ENCODE measurements around the gene RBM20. TPM values are rescaled to one million over a fixed set of nuclear protein-coding genes. Genes with fewer than 3 reads are reported as not detected.

RBM20 gene
- total and polyA plus RNA-seq, 2 of the 4 experiments (the other 2 are of a cell fraction), result under 0.01 to 0.15 TPM

DNA sequence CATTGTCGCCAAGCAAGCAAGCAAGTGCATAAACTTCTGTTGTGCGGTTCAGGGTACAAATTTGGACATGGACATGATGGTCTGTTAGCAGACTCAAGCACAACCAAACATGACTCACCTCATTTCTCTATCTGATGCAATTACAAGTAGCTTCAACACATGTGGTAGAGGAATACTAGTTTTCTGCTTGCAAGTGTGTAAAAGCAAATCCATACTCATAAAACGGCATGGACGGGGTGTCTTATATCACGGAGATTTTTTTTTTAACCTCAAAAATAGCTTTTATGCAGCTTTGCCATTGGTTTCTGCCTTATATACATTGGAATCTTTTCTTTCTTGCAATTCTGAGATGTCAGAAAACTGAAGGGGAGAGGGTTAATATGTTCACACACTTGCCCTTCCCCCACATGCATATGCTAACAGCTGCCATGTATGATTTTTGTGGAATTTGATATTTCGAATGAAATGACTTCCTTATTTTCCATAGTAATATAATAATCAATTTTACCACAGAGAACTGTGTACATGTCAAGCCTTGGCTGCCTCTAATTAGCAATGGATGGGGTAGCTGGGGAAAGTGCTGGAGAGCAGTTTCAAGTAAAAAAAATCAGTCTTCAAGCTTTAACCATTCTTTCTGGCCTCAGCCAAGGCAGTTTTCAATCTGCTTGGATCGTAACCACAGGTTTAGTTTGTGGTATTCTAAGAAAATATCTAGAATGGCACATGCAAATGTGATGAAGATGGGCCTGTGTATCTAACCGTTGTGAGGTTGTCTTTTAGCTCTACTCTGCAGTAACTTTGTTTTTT is 121.6 kb downstream of the RBM20 start:
- dilution Hi-C loops (cut with HindIII; ENCODE audit: low sequenced_read_pairs, unreplicated experiment), result no loop called here
- BruUV-seq (replicated peaks), result no TSS peak
- no peak overlapping the region for H3K9ac ChIP-seq (ENCODE audit: low read depth, low read length)

More for the DNA sequence above, 121.6 kb downstream of the RBM20 start:
- CTCF ChIA-PET, result interaction anchor here (0.7 kb wide), 1 partner anchor 131 kb away, joined by 3 read pairs; no protein-coding TSS in a partner anchor
- H3K4me3 ChIP-seq (ENCODE audit: insufficient read depth, low read depth, low read length), result no peak overlapping the region
- H3K9me1 ChIP-seq (ENCODE audit: insufficient read depth, low read length), result no peaks in the 10 kb centered on the region
- no peak overlapping the region for H3K56ac ChIP-seq (ENCODE audit: extremely low read depth, insufficient read depth, low read length)
- H4K5ac ChIP-seq (ENCODE audit: low read depth, low read length), result no peak overlapping the region
- no peaks in the 10 kb centered on the region for H3K9me3 ChIP-seq (ENCODE audit: control insufficient read depth, insufficient read depth, low read length)
- POLR2A ChIA-PET (ENCODE audit: unreplicated experiment), result no interaction called here
- no peak overlapping the region for H3K27ac ChIP-seq (ENCODE audit: insufficient read depth, low read length)
- no CpG with 5 or more reads among the region's 8 CpGs for WGBS, 2 experiments (ENCODE audit: extremely low coverage in 2 of 2, insufficient read length in 1 of 2)
- peaks cover 3% of the 10 kb centered on the region for H3K27me3 ChIP-seq (ENCODE audit: control insufficient read depth, insufficient read depth, low read length)
- H3K14ac ChIP-seq (replicated peaks; ENCODE audit: low read depth, low read length), result no peak overlapping the region
- no peak overlapping the region for H2AFZ ChIP-seq (replicated peaks; ENCODE audit: low read length, poor library complexity)
- H4K20me1 ChIP-seq (ENCODE audit: insufficient read depth, low read length), result no peaks in the 10 kb centered on the region
- H3K36me3 ChIP-seq (ENCODE audit: control insufficient read depth, insufficient read depth, low read length), result no peaks in the 10 kb centered on the region
- no peak overlapping the region for H3K4ac ChIP-seq (ENCODE audit: low read depth, low read length)
- in situ Hi-C loops (cut with MboI; ENCODE audit: low sequenced_read_pairs), result no loop called here
- no peak overlapping the region for H2AK9ac ChIP-seq (replicated peaks; ENCODE audit: low read depth, low read length, poor library complexity)
- H2BK5ac ChIP-seq (ENCODE audit: low read depth, low read length, poor library complexity, severe bottlenecking), result no peak overlapping the region
- H4K91ac ChIP-seq (ENCODE audit: insufficient read depth, low read depth, low read length), result no peak overlapping the region
- H3K79me1 ChIP-seq (ENCODE audit: low read depth in 1 of 2, low read length in 2 of 2), result no peaks in the 10 kb centered on the region
- no peak overlapping the region for H3K18ac ChIP-seq (ENCODE audit: low read depth, low read length)
- no peak overlapping the region for H3K4me2 ChIP-seq (ENCODE audit: low read depth, low read length)
- H2AK5ac ChIP-seq (ENCODE audit: low read depth, low read length), result no peak overlapping the region
- intact Hi-C loops (cut with micrococcal nuclease), result no loop called here
- H4K8ac ChIP-seq (ENCODE audit: low read depth in 2 of 2, low read length in 2 of 2), result no peak overlapping the region
- no peak for TF ChIP-seq MAFK (IDR thresholded peaks at IDR 0.05; ENCODE audit: low read depth, low read length)
- TF ChIP-seq CEBPB (IDR thresholded peaks at IDR 0.05; ENCODE audit: low read depth, low read length), result peak; percentile 59
- TF ChIP-seq, protein P1, sequence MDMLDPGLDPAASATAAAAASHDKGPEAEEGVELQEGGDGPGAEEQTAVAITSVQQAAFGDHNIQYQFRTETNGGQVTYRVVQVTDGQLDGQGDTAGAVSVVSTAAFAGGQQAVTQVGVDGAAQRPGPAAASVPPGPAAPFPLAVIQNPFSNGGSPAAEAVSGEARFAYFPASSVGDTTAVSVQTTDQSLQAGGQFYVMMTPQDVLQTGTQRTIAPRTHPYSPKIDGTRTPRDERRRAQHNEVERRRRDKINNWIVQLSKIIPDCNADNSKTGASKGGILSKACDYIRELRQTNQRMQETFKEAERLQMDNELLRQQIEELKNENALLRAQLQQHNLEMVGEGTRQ (IDR thresholded peaks at IDR 0.05; ENCODE audit: low read depth, low read length), result no peak
- TF ChIP-seq, protein P2, sequence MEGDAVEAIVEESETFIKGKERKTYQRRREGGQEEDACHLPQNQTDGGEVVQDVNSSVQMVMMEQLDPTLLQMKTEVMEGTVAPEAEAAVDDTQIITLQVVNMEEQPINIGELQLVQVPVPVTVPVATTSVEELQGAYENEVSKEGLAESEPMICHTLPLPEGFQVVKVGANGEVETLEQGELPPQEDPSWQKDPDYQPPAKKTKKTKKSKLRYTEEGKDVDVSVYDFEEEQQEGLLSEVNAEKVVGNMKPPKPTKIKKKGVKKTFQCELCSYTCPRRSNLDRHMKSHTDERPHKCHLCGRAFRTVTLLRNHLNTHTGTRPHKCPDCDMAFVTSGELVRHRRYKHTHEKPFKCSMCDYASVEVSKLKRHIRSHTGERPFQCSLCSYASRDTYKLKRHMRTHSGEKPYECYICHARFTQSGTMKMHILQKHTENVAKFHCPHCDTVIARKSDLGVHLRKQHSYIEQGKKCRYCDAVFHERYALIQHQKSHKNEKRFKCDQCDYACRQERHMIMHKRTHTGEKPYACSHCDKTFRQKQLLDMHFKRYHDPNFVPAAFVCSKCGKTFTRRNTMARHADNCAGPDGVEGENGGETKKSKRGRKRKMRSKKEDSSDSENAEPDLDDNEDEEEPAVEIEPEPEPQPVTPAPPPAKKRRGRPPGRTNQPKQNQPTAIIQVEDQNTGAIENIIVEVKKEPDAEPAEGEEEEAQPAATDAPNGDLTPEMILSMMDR (conservative IDR thresholded peaks at IDR 0.05; ENCODE audit: low read depth, low read length), result no peak
- no peak for TF ChIP-seq CHD1 (IDR thresholded peaks at IDR 0.05; ENCODE audit: low read depth, low read length)
- TF ChIP-seq FOS (IDR thresholded peaks at IDR 0.05; ENCODE audit: low read depth, low read length), result no peak
- no peak for TF ChIP-seq RAD21 (IDR thresholded peaks at IDR 0.05; ENCODE audit: low read length)
- TF ChIP-seq BHLHE40 (IDR thresholded peaks at IDR 0.05; ENCODE audit: low read depth, low read length), result no peak
- no peak overlapping the region for H2BK20ac ChIP-seq (ENCODE audit: low read depth, low read length)
- no peaks in the 10 kb centered on the region; the same call in 1 of the 2 replicates for H3K4me1 ChIP-seq (ENCODE audit: control insufficient read depth, insufficient read depth, low read length)
- H2BK120ac ChIP-seq (ENCODE audit: low read depth, low read length), result no peak overlapping the region
- DNase-seq, result peak; percentile 38
- H3K23ac ChIP-seq (ENCODE audit: low read depth, low read length), result no peak overlapping the region
- no peak for ATAC-seq (ENCODE audit: low read depth)
- no peak overlapping the region for H2BK15ac ChIP-seq (ENCODE audit: low read depth, low read length)
